Activated T-cell treated with anti-CD3 and anti-CD28 coated beads for 1 hour (primary cell): ENCODE results near the gene ERFL.
"Not testable (repeated sequence)": the region's sequence is repeated elsewhere in the genome, so short reads cannot be mapped to it uniquely, and the experiment has no call there.

Experiments used
- DNase-seq: peaks from one replicate; pipeline ENCODE4 v3.0.0-alpha.2; 2020; ENCODE audit warnings: low read depth

ERFL gene

GRCh38 chr19:41876847-41877832, 51.1 kb downstream of the ERFL start, which contains the start of gene CD79A:
TSS of gene CD79A (plus strand) at chr19:41877279. CDS start at chr19:41877305, 26 bp downstream.
- no peak for DNase-seq

DNA sequence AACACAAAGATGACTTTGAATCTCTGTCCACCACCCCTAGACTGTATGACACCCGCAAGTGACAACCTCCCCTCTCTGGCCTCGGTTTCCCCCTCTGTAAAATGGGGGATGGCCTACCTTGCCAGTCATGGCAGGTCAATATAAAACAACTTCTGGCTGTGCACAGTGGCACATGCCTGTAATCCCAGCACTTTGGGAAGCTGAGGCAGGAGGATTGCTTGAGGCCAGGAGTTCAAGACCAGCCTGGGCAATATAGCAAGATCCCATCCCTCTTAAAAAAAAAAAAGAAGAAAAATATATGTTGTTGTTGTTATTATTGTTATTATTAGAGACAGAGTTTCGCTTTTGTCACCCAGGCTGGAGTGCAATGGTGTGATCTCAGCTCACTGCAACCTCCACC, 52.3 kb downstream of the ERFL start:
- not testable (repeated sequence) for DNase-seq

DNA sequence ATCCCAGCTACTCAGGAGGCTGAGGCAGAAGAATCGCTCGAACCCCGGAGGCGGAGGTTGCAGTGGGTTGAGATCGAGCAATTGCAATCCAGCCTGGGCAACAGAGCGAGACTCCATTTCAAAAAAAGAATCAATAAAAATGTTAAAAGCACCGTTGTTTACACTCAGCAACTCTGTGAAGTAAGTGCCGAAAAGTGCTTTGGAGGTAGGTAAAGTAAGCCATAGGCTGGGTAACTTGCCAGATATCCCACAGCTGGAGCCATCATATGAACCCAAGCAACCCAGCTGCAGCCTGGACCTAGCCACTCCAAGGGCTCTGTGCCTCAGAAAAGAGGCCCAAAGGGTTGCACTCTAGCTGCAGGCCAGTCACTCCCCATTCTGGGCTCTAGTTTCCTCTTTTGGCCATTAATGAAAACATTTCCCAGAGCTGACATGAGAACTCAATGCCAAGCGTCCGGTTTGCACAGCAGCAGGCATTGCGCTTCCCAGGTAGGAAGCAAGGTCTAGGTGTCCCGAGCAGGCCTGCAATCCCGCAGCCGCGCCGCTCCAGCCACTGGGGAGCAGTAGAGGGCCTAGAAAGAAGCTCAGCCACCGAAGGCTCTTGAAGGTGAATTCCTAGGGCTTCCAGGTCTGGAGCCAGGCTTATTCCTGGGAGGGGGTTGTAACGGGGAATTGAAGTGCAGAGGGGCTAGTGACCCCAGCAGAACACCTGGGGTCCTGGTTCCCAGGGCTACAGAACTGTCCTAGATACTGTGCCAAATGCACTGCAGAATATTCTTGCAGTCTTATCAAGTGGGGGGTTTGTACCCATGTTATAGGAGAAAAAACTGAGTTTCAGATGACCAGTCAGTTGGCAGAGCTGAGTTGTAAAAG, 55.2 kb downstream of the ERFL start:
- DNase-seq = peak; percentile 63

GRCh38 chr19:41872384-41872774, 55.9 kb downstream of the ERFL start:
- DNase-seq = no peak

DNA sequence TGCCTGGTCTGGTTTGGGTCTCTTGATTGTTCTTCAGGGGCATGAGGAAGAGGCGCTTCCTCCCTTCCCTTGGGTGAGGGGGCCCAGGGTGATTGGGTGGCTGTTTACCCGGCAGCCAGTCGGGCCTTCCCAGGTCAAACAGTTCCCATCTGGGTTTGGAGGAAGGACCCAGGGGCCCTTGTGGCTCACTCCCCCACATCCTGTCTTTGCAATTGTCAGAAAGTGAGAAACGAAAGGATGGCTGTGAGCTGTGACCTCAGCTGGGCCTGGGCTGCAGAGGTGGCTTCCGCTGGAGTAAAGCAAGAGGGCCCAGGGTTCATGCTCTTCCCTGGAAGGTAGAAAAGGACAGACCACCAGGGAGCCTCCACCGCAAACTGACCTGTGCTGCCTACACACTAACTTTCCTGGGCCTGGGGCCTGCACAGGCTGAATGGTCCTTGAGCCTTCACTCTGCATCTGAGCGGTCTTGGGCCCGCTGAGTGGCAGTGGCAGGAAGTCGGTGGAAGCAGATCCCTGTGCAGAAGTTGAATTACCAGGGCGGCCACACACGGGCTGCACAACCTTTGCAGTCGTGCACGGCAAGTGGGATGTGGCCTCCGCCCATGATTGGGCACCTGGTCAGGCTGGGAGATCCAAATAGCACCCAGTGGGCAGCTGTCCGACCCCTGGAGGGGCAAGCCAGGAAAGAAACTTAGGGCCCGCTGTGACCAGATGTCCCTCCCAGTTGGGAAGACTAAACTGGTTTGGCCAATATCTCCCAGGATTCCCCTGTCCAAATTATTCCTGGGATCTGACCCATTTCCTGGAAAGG, 56.5 kb downstream of the ERFL start:
- no peak for DNase-seq

- no peak for DNase-seq
Observed at GRCh38 chr19:41870401-41870873, 57.8 kb downstream of the ERFL start.

DNA sequence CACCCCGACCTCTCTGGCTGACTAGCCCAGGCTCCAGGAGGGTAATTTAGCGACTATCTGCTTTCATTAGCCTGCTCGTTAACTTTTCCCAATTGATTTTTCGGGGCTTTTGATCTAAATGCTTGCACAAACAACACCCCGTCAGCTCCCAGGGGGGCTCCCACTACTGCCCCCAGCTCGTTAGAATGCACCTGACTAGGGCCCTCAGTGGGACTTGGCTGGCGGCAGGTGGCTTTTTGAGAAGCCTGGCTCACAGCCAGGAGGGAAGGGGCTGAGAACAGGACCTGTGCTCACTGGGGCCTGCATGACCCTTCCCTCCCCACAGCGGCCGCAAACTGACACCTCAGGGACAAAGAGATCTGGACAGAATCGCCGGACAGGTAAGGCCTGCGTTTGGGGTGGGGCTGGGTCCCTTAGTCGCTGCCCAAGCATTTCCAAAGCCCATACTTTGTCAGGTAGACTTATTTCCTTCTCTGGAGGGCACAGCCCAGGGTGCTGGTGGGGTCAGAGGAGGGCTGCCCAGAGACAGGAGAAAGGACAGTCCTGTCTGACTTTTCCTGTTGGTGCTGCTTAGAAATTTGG, 58.8 kb downstream of the ERFL start:
- no peak for DNase-seq

- DNase-seq = no peak
Observed at GRCh38 chr19:41868989-41869300, 59.3 kb downstream of the ERFL start.

- no peak for DNase-seq
Observed at GRCh38 chr19:41868120-41868988, 59.9 kb downstream of the ERFL start.

- DNase-seq = no peak
Observed at GRCh38 chr19:41866284-41866683, 62.0 kb downstream of the ERFL start.

- no peak for DNase-seq
Observed at GRCh38 chr19:41864374-41864773, 63.9 kb downstream of the ERFL start.

DNA sequence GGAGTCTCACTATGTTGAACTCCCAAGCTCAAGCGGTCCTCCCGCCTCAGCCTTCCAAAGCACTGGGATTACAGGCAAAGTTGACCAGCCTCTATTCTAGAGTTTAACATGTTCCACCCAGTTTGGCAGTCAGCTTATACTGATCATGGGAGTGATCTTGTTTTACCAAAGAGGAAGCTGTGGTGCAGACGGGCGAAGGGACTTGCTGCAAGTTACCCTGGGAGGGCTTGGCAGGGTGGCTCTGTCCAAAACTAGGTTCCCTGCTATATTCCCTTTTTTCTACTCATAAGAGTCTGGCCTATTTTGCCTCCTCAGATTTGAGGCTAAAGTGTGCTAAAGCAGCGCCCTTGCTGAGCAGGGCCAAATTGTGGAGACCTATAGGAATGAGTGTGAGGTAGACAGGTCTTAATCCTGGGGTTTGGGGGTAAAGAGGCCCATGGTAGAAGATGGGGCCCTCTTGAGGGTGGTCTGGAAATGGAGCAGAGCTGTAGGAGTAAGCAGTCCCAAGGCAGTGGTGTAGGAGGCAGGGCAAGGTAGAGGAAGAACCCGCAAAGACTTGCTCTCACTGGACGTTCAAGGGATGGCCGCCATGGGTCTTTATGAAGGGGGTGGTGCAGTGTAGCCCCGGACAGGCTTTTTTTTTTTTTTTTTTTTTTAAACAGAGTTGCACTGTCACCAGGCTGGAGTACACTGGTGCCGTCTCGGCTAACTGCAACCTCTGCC, 64.9 kb downstream of the ERFL start:
- DNase-seq = no peak

DNA sequence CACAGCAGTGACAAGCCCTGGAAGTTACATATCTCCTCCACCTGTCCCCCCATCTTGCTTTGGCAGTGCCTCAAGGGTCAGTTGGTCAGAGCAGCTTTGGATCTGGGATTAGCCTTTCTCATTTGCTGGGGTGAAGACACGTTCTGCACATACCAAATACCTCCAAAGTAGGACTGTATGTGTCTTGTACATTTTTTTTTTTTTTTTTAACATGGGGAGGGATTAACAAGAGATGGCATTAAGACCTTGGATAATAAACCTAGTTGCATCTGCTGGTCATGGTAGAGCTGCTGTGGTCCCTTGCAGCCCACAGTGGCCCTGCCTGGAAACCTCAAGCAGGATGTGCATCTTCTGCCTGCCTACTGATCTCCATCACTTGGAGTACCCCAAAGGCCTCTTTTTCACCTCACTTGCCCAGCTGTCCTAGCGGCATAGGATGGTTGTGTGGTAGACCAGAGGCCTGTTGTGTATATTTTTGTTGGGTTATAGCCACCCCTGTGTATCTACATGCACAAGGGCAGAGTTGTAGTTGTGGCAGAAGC, 65.7 kb downstream of the ERFL start:
- DNase-seq = no peak

GRCh38 chr19:41861846-41862245, 66.4 kb downstream of the ERFL start:
- no peak for DNase-seq

DNA sequence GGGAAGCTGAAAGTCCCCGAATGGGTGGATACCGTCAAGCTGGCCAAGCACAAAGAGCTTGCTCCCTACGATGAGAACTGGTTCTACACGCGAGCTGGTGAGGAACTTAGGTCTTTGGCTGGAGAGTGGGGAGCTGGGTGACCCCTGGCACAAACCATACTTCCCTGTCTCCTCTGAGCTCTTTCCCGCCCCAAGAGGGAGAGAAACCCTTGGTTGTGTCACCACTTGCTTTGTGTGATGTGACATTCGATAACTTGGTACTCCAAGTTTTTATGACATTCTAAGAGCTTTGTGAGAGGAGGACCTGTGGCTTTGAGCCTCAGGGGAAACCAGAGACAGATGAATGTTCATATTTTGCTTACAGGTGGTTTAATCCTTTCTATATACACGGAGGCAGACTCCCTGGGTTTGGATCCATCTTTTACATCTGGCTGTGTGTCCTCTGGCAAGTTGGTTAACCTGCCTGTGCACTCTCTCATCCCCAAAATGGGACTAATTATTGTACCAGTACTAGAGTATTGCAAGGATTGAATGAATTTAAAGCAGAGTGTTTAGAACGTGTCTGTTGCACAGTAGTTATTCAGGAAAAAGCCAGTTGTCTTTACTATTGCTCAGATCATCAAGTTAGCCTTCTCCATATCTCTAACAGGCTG, 67.0 kb downstream of the ERFL start:
- no peak for DNase-seq

GRCh38 chr19:41860419-41861115, 67.7 kb downstream of the ERFL start:
- no peak for DNase-seq

DNA sequence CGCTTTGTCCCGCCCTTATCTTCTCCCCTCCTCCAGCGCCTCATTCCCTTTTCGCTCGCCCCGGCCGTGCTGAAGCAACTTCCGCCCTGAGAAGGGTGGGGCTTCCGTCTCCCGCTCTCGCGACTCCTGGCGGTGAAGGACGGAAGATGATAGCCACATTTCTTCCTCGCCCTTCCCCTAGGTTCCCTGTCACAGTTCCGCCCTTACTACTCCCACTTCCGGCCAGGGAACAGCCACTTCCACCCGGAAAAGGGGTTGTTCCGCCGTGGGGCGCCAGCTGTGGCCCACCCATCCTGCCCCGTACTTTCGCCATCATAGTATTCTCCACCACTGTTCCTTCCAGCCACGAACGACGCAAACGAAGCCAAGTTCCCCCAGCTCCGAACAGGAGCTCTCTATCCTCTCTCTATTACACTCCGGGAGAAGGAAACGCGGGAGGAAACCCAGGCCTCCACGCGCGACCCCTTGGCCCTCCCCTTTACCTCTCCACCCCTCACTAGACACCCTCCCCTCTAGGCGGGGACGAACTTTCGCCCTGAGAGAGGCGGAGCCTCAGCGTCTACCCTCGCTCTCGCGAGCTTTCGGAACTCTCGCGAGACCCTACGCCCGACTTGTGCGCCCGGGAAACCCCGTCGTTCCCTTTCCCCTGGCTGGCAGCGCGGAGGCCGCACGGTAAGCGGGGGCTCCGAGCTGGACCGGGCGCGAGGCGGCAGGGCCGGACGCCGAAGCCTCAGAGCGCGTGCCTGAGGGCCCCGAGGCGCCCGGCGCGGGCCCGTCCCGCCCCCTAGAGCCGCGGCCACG, 68.4 kb downstream of the ERFL start, which contains the start of gene RPS19:
Gene RPS19 (plus strand): TSS at position 638 of the 801 bp plus-strand sequence. CDS start 520 bp downstream, outside the sequence.
- peak; percentile 97 for DNase-seq
